Thyroid gland (tissue), 4 donors: ENCODE results near the gene KRT77. TPM values are rescaled to one million over a fixed set of nuclear protein-coding genes. Genes with fewer than 3 reads are reported as not detected.

Source experiments
- DNase-seq, 2 donors: peaks; one replicate each; pipeline ENCODE4 v3.0.0-alpha.2; 2019
- H3K27ac ChIP-seq, 3 donors: fragments of 200-600 bp; sonication (generic); 1 replicate in 2 of 3; 2 replicates in 1 of 3; pipeline ENCODE4 v1.5.1; 2016 to 2019; ENCODE audit warnings: mild to moderate bottlenecking in 1 of 3, moderate library complexity in 1 of 3
- H3K27me3 ChIP-seq: fragments of 200-600 bp; sonication (generic); one replicate; pipeline ENCODE4 v1.5.1; 2019
- H3K36me3 ChIP-seq, 2 donors: fragments of 200-600 bp; sonication (generic); one replicate each; pipeline ENCODE4 v1.5.1; 2016 to 2019
- H3K4me1 ChIP-seq, 2 donors: fragments of 200-600 bp; sonication (generic); one replicate each; pipeline ENCODE4 v1.5.1; 2017 to 2019
- H3K4me3 ChIP-seq, 3 donors: fragments of 200-600 bp; sonication (generic); replicated peaks in 1 of 3; 1 replicate in 2 of 3; 2 replicates in 1 of 3; pipeline ENCODE4 v1.5.1; 2016; ENCODE audit warnings: mild to moderate bottlenecking in 1 of 3
- H3K9me3 ChIP-seq: fragments of 200-600 bp; sonication (generic); one replicate; pipeline ENCODE4 v1.5.1; 2017
- POLR2A ChIP-seq, 2 donors: fragments of 450-650 bp; IDR thresholded peaks; one replicate each; pipeline ENCODE4 v1.6.1; 2017; ENCODE audit warnings: antibody characterized with exemption in 2 of 2, mild to moderate bottlenecking in 2 of 2, moderate library complexity in 1 of 2
- WGBS, 2 donors: methylation state at CpG; one replicate each; pipeline ENCODE4 v1.1.5; 2017; 5-methylcytosine and 5-hydroxymethylcytosine counted together
- intact Hi-C: fragments of 100-400 bp; cut with DNase I; formaldehyde crosslinking; loops from one replicate; pipeline ENCODE4 v1.15.1; 2023
- total RNA-seq, 4 donors: library from RNA; depleted of rRNA; stranded (reverse); fragments of >200 nt; gene quantifications; one replicate each; pipeline ENCODE4 v1.2.3, GENCODE V29; 2016
- TF ChIP-seq, protein P1 (sequence below), 6 experiments: fragments of 200-600 bp in 3 of 6; fragments of 450-650 bp in 3 of 6; sonication (generic) in 3 of 6; IDR thresholded peaks; one replicate each; pipeline ENCODE4 v1.5.1; 2016 to 2019; ENCODE audit warnings: antibody characterized with exemption in 6 of 6, mild to moderate bottlenecking in 2 of 6, inconsistent platforms in 1 of 6, moderate library complexity in 1 of 6

The KRT77 gene
- total RNA-seq, 4 donors from 2014 or later: not detected

- H3K9me3 ChIP-seq: no peaks in the 10 kb centered on the region
- intact Hi-C loops: no loop called here
- 81 to 88% methylated on average over 6 of the region's 6 CpGs for WGBS, 2 donors
- H3K4me1 ChIP-seq: peaks cover 0 to 6% of the 10 kb centered on the region in 2 donors
- H3K27me3 ChIP-seq: no peaks in the 10 kb centered on the region
- H3K36me3 ChIP-seq: no peaks in the 10 kb centered on the region
- H3K4me3 ChIP-seq: no peak overlapping the region
- no peak for DNase-seq
- no peak overlapping the region for H3K27ac ChIP-seq
- TF ChIP-seq POLR2A (IDR thresholded peaks at IDR 0.05): no peak
- TF ChIP-seq, protein P1, sequence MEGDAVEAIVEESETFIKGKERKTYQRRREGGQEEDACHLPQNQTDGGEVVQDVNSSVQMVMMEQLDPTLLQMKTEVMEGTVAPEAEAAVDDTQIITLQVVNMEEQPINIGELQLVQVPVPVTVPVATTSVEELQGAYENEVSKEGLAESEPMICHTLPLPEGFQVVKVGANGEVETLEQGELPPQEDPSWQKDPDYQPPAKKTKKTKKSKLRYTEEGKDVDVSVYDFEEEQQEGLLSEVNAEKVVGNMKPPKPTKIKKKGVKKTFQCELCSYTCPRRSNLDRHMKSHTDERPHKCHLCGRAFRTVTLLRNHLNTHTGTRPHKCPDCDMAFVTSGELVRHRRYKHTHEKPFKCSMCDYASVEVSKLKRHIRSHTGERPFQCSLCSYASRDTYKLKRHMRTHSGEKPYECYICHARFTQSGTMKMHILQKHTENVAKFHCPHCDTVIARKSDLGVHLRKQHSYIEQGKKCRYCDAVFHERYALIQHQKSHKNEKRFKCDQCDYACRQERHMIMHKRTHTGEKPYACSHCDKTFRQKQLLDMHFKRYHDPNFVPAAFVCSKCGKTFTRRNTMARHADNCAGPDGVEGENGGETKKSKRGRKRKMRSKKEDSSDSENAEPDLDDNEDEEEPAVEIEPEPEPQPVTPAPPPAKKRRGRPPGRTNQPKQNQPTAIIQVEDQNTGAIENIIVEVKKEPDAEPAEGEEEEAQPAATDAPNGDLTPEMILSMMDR (IDR thresholded peaks at IDR 0.05): no peak
These were observed 54.3 kb downstream of the KRT77 start for GRCh38 chr12:52649066-52649465.

GRCh38 chr12:52648012-52648550 lies 55.2 kb downstream of the KRT77 start:
- no peak for DNase-seq
- Histone ChIP-seq H3K9me3 (no peaks in the 10 kb centered on the region), H3K27me3 (no peaks in the 10 kb centered on the region), H3K27ac (no peak overlapping the region), H3K4me3 (no peak overlapping the region), H3K4me1 (peaks cover 0 to 6% of the 10 kb centered on the region in 2 donors), H3K36me3 (no peaks in the 10 kb centered on the region)
- intact Hi-C loops: no loop called here
- WGBS, 2 donors: 96% methylated on average over 8 of the region's 8 CpGs
- TF ChIP-seq, protein P1 (IDR thresholded peaks at IDR 0.05): no peak
- no peak for TF ChIP-seq POLR2A (IDR thresholded peaks at IDR 0.05)

GRCh38 chr12:52647601-52648000 lies 55.7 kb downstream of the KRT77 start:
- Histone ChIP-seq H3K27ac (no peak overlapping the region), H3K27me3 (no peaks in the 10 kb centered on the region), H3K9me3 (no peaks in the 10 kb centered on the region), H3K36me3 (no peaks in the 10 kb centered on the region), H3K4me3 (no peak overlapping the region), H3K4me1 (peaks cover 0 to 6% of the 10 kb centered on the region in 2 donors)
- no peak for DNase-seq
- intact Hi-C loops: no loop called here
- TF ChIP-seq, protein P1 (IDR thresholded peaks at IDR 0.05): no peak
- TF ChIP-seq POLR2A (IDR thresholded peaks at IDR 0.05): no peak
- 94% methylated on average over 9 of the region's 9 CpGs for WGBS, 2 donors

DNA sequence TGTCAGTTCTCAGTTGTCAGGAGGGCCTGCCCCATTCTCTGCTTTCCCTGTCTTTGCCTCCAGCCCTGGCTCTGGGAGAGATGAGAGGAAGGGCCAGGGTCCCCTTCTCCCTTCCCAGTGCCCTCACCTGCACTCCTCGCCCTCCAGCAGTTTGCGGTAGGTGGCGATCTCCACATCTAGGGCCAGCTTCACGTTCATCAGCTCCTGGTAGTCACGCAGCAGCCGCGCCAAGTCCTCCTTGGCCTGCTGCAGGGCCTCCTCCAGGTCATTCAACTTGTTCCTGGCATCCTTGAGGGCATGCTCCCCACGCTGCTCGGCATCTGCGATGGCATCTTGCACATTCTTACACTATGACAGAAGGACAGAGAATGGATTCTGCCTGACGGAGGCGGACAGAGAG lies 56.7 kb downstream of the KRT77 start:
- Histone ChIP-seq H3K4me3 (no peak overlapping the region), H3K27ac (no peak overlapping the region), H3K9me3 (no peaks in the 10 kb centered on the region), H3K27me3 (no peaks in the 10 kb centered on the region), H3K36me3 (no peaks in the 10 kb centered on the region), H3K4me1 (peaks cover 0 to 6% of the 10 kb centered on the region in 2 donors)
- no peak for TF ChIP-seq POLR2A (IDR thresholded peaks at IDR 0.05)
- TF ChIP-seq, protein P1 (IDR thresholded peaks at IDR 0.05): no peak
- intact Hi-C loops: no loop called here
- no peak for DNase-seq
- 90 to 92% methylated on average over 12 of the region's 12 CpGs for WGBS, 2 donors

DNA sequence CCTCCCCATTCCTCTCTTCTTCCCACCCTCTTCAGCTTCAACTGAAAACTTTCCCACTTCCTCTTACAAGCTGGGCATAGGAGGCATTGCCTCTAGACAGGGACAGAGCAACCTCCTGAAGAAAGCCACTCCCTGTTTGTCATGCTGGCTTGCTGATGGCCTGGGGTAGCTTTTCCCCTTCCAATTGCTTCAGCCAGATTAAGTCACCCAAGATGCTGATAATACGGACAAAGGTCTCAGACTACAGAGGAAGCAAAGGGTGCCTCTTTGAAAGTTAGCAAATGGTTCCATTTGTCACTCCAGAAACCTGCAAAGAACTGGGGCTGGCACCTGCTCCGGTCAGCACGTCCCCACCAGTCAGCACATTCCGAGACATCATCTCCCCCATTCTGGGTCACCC lies 57.3 kb downstream of the KRT77 start:
- Histone ChIP-seq H3K27me3 (no peaks in the 10 kb centered on the region), H3K4me3 (no peak overlapping the region), H3K27ac (no peak overlapping the region), H3K36me3 (no peaks in the 10 kb centered on the region), H3K4me1 (peaks cover 0 to 6% of the 10 kb centered on the region in 2 donors), H3K9me3 (no peaks in the 10 kb centered on the region)
- 92 to 97% methylated on average over 4 of the region's 4 CpGs for WGBS, 2 donors
- TF ChIP-seq, protein P1 (IDR thresholded peaks at IDR 0.05): no peak
- no peak for TF ChIP-seq POLR2A (IDR thresholded peaks at IDR 0.05)
- intact Hi-C loops: no loop called here
- no peak for DNase-seq
